IPS-NIHi11 (cell line): ENCODE measurements around the gene MRPL39.

Experiments used
- DNase-seq: peaks from one replicate; pipeline ENCODE4 v3.0.0; 2012; ENCODE audit warnings: mixed read lengths, low spot score

The MRPL39 gene

DNA sequence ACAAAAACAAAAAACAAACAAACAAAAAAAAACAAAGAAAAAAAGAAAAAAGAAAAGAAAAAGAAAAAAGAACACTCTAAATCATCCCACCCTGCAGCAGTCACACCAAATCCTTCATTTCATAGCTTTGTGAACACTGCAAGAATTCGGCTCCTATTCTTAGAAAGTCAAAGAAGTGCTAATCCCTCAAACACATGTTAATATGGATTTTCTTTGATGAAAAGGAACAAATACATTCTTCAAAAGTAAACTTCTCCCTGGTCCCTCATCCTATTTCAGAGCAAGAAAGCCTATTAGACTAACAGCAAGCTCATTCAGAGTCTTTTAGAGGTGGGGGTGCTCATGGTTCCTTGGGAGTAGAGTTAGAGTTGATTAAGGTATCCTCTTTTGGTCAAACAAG lies 7.2 kb upstream of the MRPL39 start:
- no peak for DNase-seq

DNA sequence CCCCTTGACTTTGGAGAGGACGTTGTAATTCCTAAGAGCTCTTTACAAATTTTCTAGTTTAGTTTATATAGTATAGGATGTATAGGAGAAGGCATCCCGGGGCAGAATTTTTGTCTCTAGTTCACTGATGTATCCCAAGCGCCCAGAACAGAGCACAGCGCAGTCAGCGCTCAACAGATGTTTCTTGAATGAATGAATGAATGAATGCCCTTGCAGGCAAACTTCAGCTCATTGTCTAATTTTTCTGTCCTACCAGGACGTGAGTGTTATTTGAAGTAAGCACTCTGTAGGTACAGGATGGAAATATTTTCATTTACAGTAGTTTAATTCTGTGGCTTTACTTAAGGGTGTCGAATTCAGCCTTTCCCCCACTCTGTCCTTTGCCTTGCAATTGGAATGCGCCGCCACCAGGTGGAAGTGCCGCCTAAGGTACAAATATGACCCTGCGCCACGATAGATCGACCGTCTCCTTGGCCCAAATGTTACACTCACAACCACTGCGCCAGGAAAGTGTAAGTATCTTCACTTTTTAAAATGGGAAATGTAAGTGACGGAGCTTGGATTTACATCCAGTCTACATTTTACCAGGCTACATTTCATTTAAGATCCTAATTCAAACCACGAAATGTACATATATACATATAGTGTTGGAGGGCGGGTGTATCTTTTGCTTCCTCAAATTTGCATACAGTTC lies 910 bp upstream of the MRPL39 start:
- DNase-seq: peak; percentile 80

GRCh38 chr21:25589887-25590286 lies 17.4 kb downstream of the MRPL39 start:
- no peak for DNase-seq

GRCh38 chr21:25586791-25587190 lies 20.5 kb downstream of the MRPL39 start:
- DNase-seq: no peak

GRCh38 chr21:25586326-25586725 lies 21.0 kb downstream of the MRPL39 start:
- no peak for DNase-seq

DNA sequence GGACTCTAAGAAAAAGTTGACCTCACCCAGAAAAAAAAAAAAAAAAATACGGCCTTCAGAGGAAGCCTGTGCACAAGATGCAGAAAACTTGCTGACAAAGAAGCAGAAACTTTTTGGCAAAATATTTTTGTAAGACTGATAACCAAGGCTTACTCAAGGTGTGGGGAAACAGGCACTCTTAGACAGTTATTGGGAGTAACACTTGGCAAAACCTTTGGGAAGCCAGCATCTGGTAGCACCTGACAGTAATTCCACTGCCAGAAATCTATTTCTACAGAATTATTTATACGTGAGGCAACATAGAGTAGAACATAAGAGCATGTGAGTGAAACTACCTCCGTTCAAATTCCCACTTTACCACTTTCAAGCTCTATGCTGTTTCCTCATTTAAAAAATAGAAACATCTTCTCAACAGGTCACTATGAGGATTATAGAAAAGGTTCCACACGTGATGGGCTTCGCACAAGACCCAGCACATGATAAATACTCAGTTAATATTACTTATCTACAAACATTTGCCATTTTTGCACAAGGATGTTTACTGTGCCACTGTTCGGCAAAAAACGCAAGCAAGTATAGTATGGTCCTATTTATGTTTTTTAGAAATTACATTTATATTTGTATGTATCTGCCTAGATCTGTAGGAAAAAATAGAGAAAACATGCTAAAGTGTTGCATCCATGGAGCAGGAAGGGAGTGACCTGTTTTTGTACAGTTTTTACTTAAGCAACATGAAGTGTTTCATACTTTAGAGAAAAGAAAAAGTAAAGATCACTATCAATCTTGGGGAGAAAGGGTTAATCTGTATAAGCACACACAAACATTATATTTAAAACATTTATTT lies 22.2 kb downstream of the MRPL39 start:
- no peak for DNase-seq

DNA sequence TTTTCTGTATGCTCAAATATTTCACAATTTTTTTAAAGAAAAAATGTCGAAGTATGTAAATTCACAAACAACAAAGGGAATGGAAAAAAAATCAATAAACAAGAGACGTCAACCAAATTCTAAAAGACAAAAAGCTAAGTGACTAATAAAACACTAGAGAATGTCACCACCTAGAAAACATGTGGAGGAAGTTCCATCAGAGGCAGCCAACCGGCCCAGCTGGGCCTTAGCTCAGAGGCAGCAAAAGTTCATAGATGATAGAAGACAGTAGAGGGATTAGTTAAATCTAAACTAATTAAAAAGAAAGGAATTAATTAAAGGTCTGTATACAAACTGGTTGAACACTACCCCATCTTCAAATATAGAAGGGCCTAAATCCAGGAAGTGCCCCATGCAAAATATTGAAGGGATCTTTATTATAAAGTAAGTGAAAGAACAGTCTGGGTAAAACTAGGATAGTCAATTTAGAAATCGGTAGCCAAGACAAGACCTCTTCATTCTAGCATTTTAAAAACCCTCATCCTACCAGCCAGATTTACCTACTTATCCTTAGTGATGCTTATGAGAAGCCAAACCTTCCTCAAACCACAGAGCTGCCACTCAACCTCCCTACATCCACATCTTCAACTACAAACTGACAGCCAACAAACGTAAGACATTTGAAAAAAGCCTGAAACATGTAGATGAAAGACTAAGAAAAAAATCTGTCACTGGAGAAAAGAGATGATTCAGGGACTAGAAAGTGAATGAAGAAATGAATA lies 23.7 kb downstream of the MRPL39 start:
- no peak for DNase-seq

DNA sequence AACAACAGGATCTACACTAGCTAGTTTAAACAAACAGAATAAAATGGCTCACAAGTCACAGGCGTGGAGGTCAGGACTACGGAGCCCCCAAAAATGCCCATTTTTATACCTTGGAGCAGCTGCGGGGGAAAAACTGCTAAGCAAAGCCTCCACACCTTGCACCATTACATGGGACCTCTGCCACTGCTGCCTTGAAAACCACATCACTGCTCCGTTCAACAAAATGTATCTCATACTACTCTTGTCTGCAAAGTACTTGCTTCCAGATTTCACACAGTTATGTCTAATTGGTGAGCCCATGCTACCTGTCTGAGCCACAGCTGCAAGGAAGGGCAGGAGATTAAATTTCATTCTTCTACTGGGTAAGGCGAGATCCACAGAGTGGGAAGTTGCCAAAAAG lies 24.4 kb downstream of the MRPL39 start:
- DNase-seq: no peak

- DNase-seq: no peak
These were observed 25.0 kb downstream of the MRPL39 start for GRCh38 chr21:25582164-25582790.

DNA sequence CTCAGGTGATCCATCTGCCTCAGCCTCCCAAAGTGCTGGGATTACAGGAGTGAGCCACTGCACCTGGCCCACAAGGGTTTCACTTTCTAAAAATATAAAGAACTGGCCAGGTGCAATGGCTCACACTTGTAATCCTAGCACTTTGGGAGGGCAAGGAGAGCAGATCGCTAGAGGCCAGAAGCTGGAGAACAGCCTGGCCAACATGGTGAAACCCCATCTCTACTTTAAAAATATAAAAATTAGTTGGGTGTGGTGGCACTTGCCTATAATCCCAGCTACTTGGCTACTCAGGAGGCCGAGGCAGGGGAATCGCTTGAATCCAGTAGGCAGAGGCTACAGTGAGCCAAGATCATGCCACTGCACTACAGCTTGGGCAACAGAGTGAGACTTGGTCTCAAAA lies 25.7 kb downstream of the MRPL39 start:
- no peak for DNase-seq

GRCh38 chr21:25580912-25581260 lies 26.4 kb downstream of the MRPL39 start:
- DNase-seq: no peak

- DNase-seq: no peak
These were observed 27.9 kb downstream of the MRPL39 start for GRCh38 chr21:25579226-25580013.

GRCh38 chr21:25578056-25578961 lies 29.0 kb downstream of the MRPL39 start:
- no peak for DNase-seq

- no peak for DNase-seq
These were observed 29.7 kb downstream of the MRPL39 start for GRCh38 chr21:25577424-25578055.

- no peak for DNase-seq
These were observed 33.7 kb downstream of the MRPL39 start for GRCh38 chr21:25573409-25574206.

GRCh38 chr21:25572861-25573310 lies 34.4 kb downstream of the MRPL39 start:
- DNase-seq: no peak

- no peak for DNase-seq
These were observed 35.6 kb downstream of the MRPL39 start for GRCh38 chr21:25571726-25572121.

- no peak for DNase-seq
These were observed 37.6 kb downstream of the MRPL39 start for GRCh38 chr21:25569711-25570110.

DNA sequence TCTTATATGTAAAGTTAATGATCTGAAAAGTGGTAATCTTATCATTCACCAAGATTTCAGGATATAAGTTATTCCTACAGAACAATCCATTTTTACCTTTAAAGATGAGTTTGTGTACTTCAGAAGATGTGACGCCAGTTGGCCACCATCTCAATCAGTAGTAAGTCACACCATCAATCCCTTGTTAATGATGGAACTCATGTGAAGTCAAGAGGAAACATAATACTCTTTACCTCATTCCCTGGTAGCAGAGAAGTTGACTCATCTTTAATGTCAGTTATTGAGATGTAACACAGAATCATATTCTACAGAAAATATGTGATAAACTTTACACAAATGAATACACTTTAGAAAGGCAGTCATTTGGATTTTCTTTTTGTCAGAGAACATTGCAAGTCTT lies 38.2 kb downstream of the MRPL39 start:
- no peak for DNase-seq
